GM06990 (cell line): ENCODE data around the gene VCAN.
"Not testable (repeated sequence)": the region's sequence is repeated elsewhere in the genome, so short reads cannot be mapped to it uniquely, and the experiment has no call there.

Source experiments
- DNase-seq: peaks from one replicate; pipeline ENCODE4 v3.0.0-alpha.2; 2011; ENCODE audit not compliant: insufficient read length; ENCODE audit errors: extremely low read depth
- H3K27me3 ChIP-seq: replicated peaks from 2 replicates; pipeline ENCODE4 v1.6.0; 2011; ENCODE audit warnings: low read length; ENCODE audit not compliant: control insufficient read depth, insufficient read depth
- H3K36me3 ChIP-seq: 2 replicates; pipeline ENCODE4 v1.5.1; 2011; ENCODE audit warnings: low read length; ENCODE audit not compliant: control insufficient read depth, insufficient read depth
- H3K4me3 ChIP-seq: replicated peaks from 2 replicates; pipeline ENCODE4 v1.5.1; 2011; ENCODE audit warnings: low read depth, mild to moderate bottlenecking, control low read depth, low read length
- TF ChIP-seq, protein P1 (sequence below): IDR thresholded peaks from 2 replicates; pipeline ENCODE4 v1.5.1; 2011; ENCODE audit warnings: low read length, control low read depth, mild to moderate bottlenecking, inconsistent platforms; ENCODE audit not compliant: insufficient read depth, poor library complexity, severe bottlenecking

Gene VCAN

GRCh38 chr5:83430130-83431010 is 41.2 kb upstream of the VCAN start:
- TF ChIP-seq, protein P1, sequence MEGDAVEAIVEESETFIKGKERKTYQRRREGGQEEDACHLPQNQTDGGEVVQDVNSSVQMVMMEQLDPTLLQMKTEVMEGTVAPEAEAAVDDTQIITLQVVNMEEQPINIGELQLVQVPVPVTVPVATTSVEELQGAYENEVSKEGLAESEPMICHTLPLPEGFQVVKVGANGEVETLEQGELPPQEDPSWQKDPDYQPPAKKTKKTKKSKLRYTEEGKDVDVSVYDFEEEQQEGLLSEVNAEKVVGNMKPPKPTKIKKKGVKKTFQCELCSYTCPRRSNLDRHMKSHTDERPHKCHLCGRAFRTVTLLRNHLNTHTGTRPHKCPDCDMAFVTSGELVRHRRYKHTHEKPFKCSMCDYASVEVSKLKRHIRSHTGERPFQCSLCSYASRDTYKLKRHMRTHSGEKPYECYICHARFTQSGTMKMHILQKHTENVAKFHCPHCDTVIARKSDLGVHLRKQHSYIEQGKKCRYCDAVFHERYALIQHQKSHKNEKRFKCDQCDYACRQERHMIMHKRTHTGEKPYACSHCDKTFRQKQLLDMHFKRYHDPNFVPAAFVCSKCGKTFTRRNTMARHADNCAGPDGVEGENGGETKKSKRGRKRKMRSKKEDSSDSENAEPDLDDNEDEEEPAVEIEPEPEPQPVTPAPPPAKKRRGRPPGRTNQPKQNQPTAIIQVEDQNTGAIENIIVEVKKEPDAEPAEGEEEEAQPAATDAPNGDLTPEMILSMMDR = peak; percentile 89
- H3K27me3 ChIP-seq = no peaks in the 10 kb centered on the region
- DNase-seq = no peak
- H3K4me3 ChIP-seq = no peak overlapping the region
- H3K36me3 ChIP-seq = no peaks in the 10 kb centered on the region

DNA sequence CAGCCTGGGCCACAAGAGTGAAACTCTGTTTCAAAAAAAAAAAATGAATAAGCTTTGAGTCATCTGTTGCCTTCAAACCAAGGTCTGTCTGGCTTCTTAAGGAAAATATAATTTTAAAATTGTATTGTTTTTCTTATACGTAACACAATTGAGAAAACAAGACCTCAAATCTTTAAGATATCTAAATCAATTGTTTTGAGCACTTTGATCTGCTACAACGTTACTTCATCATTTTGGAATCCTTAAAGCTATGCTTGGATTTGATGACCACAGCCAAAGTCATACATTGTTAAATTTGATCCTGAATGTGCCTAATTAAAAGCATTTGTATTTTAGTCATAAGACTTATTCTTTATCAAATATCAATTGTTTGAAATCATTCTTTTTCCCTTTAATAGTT is 37.7 kb upstream of the VCAN start:
- TF ChIP-seq, protein P1 = no peak
- H3K27me3 ChIP-seq = no peaks in the 10 kb centered on the region
- DNase-seq = no peak
- H3K36me3 ChIP-seq = no peaks in the 10 kb centered on the region
- H3K4me3 ChIP-seq = no peak overlapping the region

DNA sequence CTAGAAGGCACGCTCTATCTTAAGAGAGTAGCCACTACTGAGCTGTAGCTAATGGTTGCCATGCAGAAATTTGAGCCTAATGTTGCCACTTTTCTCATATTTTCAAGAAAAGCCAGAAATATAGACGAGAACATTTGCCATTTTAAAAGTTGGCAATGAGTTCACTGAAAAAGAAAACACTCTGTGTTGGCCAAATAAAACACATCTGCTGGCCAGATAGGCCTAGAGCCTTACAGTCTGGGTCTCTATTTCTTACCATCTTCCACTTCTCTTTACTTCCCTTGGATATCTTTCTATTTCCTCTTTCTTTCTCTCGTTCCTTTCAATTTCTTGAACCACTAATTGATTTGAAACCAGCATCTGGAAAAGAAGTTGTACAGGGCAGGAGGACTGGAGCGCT is 36.6 kb upstream of the VCAN start:
- no peak overlapping the region for H3K4me3 ChIP-seq
- TF ChIP-seq, protein P1 = no peak
- no peaks in the 10 kb centered on the region for H3K36me3 ChIP-seq
- H3K27me3 ChIP-seq = no peaks in the 10 kb centered on the region
- no peak for DNase-seq

- no peaks in the 10 kb centered on the region for H3K36me3 ChIP-seq
- no peaks in the 10 kb centered on the region for H3K27me3 ChIP-seq
- TF ChIP-seq, protein P1 = no peak
- DNase-seq = no peak
- no peak overlapping the region for H3K4me3 ChIP-seq
These were observed 35.3 kb upstream of the VCAN start for GRCh38 chr5:83436276-83436675.

GRCh38 chr5:83437697-83438096 is 33.8 kb upstream of the VCAN start:
- not testable (repeated sequence) for DNase-seq, H3K27me3 ChIP-seq, H3K36me3 ChIP-seq, H3K4me3 ChIP-seq

- no peak for DNase-seq
- no peaks in the 10 kb centered on the region for H3K36me3 ChIP-seq
These were observed 30.7 kb upstream of the VCAN start for GRCh38 chr5:83440826-83441225.

More at GRCh38 chr5:83440826-83441225, 30.7 kb upstream of the VCAN start:
- Histone ChIP-seq H3K27me3 (no peaks in the 10 kb centered on the region), H3K4me3 (no peak overlapping the region)
- TF ChIP-seq, protein P1 = no peak
